NCI-H2171 (cell line): ENCODE measurements around the gene AMER2.

Source experiments
- DNase-seq: peaks from one replicate; lab custom pipeline; 2025; lab: John Stamatoyannopoulos, UW

The AMER2 gene

GRCh38 chr13:25151626-25152195 lies 20.4 kb downstream of the AMER2 start:
- DNase-seq = no peak

GRCh38 chr13:25149711-25150110 lies 22.4 kb downstream of the AMER2 start:
- DNase-seq = no peak

GRCh38 chr13:25148402-25148771 lies 23.7 kb downstream of the AMER2 start:
- DNase-seq = no peak

- DNase-seq = no peak
Measured at GRCh38 chr13:25147638-25148401, 24.3 kb downstream of the AMER2 start.

GRCh38 chr13:25143706-25144105 lies 28.4 kb downstream of the AMER2 start:
- DNase-seq = no peak

GRCh38 chr13:25141042-25141441 lies 31.0 kb downstream of the AMER2 start:
- DNase-seq = no peak

GRCh38 chr13:25137788-25138115 lies 34.3 kb downstream of the AMER2 start:
- DNase-seq = no peak

GRCh38 chr13:25136880-25137787 lies 35.0 kb downstream of the AMER2 start:
- DNase-seq = no peak

GRCh38 chr13:25135896-25136295 lies 36.2 kb downstream of the AMER2 start:
- DNase-seq = no peak

GRCh38 chr13:25132751-25133390 lies 39.2 kb downstream of the AMER2 start:
- peak; percentile 32 for DNase-seq

- DNase-seq = no peak
Measured at GRCh38 chr13:25131881-25132420, 40.1 kb downstream of the AMER2 start.

- no peak for DNase-seq
Measured at GRCh38 chr13:25130944-25131343, 41.1 kb downstream of the AMER2 start.

- no peak for DNase-seq
Measured at GRCh38 chr13:25118378-25118905, 53.6 kb downstream of the AMER2 start.

- DNase-seq = no peak
Measured at GRCh38 chr13:25117312-25117711, 54.8 kb downstream of the AMER2 start.

GRCh38 chr13:25116044-25116443 lies 56.0 kb downstream of the AMER2 start:
- no peak for DNase-seq

- peak; percentile 46 for DNase-seq
Measured at GRCh38 chr13:25114220-25114619, 57.9 kb downstream of the AMER2 start.

GRCh38 chr13:25112695-25113255 lies 59.3 kb downstream of the AMER2 start:
- peak; percentile 40 for DNase-seq
